Stimulated activated memory B cell treated with anti-CD40 and anti-IgM and Interleukin-4, amounts not matched to agents 10 μg/mL and 1 μg/mL and 100 μg/mL, for 72 hours (primary cell): ENCODE results near the gene TNP2.
"Not testable (repeated sequence)": the region's sequence is repeated elsewhere in the genome, so short reads cannot be mapped to it uniquely, and the experiment has no call there.

Experiments
- ATAC-seq: fragments of 150-1000 bp; cut with Tn5 transposase; 2 replicates; pipeline ENCODE4 v1.10.0; 2021
- H3K27ac Mint-ChIP-seq: one replicate; pipeline ENCODE4 v1.8.0; 2022; ENCODE audit warnings: mild to moderate bottlenecking, mixed read lengths
- H3K27me3 Mint-ChIP-seq: one replicate; pipeline ENCODE4 v1.8.0; 2022; ENCODE audit warnings: mixed read lengths
- H3K36me3 Mint-ChIP-seq: one replicate; pipeline ENCODE4 v1.8.0; 2022; ENCODE audit warnings: mixed read lengths
- H3K4me1 Mint-ChIP-seq: one replicate; pipeline ENCODE4 v1.8.0; 2022; ENCODE audit warnings: mixed read lengths
- H3K4me3 Mint-ChIP-seq: one replicate; pipeline ENCODE4 v1.8.0; 2022; ENCODE audit warnings: mild to moderate bottlenecking, moderate library complexity, mixed read lengths
- H3K9me3 Mint-ChIP-seq: one replicate; pipeline ENCODE4 v1.8.0; 2022; ENCODE audit warnings: mixed read lengths

Gene TNP2

DNA sequence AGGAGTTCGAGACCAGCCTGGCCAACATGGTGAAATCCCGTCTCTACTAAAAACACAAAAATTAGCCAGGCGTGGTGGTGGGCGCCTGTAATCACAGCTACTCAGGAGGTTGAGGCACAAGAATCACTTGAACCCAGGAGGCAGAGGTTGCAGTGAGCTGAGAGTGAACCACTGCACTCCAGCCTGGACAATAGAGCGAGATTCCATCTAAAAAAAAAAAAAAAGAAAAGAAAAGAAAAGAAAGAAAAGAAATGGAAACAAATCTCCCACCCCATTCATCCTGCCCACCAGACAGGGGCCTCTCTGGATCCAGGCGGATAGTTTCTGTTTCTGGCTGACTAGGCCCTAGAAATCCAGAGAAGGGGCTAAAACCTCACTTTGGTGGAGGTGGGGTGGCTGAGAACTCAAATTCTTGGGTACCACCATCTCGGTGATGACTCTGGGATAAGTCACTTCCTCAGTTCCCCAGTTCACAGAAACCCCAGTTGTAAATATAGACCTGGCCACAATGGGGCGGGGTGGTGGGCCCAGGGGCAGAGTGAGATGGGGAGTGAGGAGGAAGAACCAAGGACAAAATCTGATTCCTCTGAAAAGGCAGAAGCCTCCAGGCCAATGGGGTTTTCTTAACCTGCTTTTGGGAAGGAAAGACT lies 35.3 kb downstream of the TNP2 start:
- Mint-ChIP-seq H3K27ac (peak overlapping the region; percentile 92), H3K4me1 (peaks cover 42% of the 10 kb centered on the region), H3K9me3 (no peaks in the 10 kb centered on the region), H3K36me3 (no peaks in the 10 kb centered on the region), H3K27me3 (no peaks in the 10 kb centered on the region), H3K4me3 (no peak overlapping the region)
- ATAC-seq: no peak

DNA sequence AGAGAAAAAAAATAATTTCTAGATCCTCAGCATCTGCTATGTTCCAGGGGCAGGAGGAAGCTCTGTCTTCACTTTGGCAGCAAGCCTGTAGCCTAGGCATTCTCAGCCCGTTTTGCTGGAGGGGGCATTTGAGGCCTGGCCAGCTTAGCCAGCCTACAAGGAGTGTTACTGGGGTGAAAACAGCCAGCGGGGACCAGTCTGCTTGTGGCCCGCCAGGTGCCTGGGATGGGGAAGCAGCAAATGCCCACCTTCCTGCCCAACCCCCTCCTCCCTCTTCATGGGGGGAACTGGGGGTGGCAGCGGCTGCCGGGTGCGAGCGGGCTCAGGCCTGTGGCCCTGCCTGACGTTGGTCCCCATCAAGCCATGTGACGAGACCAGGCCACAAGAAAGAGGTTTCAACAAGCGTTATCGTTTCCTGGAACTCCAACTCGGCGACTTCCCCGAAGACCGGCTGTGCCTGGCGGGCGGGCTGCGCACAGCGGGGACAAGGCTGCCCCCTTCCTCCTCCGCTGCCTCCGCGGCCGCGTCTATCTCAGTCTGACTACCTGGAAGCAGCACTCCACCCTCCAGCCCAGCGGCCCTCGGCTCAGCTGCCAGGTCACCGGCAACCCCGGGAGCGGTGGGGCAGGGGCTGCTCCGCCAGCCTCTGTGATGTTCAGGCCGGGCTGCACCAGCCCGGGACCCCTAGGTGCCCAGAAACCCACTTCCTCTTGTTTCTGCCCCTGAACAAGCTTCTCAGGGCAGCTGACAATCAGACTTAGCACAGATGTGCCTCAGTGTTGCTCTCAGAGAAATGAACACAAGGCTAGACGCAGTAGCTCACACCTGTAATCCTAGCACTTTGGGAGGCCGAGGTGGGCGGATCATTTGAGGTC lies 36.0 kb downstream of the TNP2 start:
- Mint-ChIP-seq H3K4me1 (peaks cover 45% of the 10 kb centered on the region), H3K36me3 (no peaks in the 10 kb centered on the region), H3K4me3 (peak overlapping the region; percentile 55), H3K27me3 (no peaks in the 10 kb centered on the region), H3K9me3 (no peaks in the 10 kb centered on the region), H3K27ac (peak overlapping the region; percentile 92)
- ATAC-seq: peak; percentile 90

DNA sequence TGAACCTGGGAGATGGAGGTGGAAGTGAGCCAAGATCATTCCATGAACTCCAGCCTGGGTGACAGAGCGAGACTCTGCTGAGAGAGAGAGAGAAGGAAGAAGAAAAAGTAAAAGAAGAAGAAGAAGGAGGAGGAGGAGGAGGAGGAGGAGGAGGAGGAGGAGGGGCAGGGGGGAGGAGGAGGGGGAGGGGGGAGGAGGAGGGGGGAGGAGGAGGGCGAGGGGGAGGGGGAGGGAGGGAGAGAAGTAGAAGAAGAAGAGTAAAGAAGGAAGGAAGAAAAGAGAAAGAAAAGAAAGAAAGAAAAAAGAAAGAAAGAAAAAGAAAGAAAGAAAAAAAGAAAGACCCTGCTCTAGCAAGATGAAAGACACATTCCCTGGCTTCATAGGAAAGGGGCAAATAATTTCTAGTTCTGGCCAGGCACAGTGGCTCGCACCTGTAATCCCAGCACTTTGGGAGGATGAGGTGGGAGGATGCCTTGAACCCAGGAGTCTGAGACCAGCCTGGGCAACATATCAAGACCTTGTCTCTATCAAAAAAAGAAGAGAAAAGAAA lies 36.7 kb downstream of the TNP2 start:
- Mint-ChIP-seq H3K9me3 (no peaks in the 10 kb centered on the region), H3K36me3 (no peaks in the 10 kb centered on the region), H3K4me1 (peaks cover 45% of the 10 kb centered on the region), H3K4me3 (peak overlapping the region; percentile 67), H3K27ac (peak overlapping the region; percentile 92), H3K27me3 (no peaks in the 10 kb centered on the region)
- ATAC-seq: no peak

DNA sequence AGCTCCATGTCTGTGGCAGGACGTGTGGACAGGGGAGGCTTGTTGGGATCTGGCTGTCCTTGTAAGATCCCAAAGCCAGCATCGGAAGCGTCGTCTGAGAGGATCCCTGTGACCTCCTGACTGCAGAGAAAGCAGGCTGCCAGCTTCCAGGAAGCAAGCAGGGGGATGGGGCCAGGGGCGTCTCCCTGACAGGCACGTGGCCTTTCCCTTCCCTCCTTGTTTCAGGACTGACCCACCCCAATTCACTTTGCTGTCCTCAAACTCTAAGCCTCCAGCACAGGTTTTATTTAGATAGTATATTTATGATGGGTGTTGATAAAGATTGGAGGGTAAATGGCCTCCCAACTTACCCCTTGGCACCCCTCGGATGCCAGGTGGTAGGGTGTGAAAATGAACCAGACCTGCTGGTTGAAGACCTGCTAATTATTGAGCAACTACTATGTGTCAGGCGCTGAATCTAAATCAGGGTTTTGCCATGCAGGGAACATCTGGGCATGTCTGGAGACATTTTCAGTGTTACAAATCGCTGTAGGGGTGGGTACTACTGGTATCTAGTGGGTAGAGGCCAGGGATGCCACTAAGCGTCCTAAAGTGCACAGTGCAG lies 37.7 kb downstream of the TNP2 start:
- no peak for ATAC-seq
- Mint-ChIP-seq H3K27ac (peak overlapping the region; percentile 92), H3K4me1 (peaks cover 47% of the 10 kb centered on the region), H3K36me3 (no peaks in the 10 kb centered on the region), H3K4me3 (no peak overlapping the region), H3K27me3 (no peaks in the 10 kb centered on the region), H3K9me3 (no peaks in the 10 kb centered on the region)

DNA sequence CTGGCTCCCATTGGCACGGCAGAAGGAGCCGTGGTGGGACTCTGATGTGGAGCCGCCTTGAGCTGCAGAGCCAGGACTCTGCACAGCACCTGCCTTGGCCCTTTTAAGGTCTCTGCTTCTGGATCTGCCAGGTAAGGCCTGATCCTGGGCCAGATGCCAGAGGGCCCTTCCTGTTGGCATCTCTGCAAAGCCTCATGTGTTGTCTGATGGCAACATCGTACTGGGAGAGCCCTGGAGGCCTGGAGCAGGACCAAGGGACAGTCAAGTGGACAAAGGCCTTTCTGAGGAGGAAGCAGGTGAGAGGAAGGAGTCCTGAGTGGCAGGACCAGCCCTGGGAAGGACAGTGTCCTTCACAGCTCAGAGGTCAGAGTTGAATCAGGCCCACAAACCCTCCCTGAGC lies 39.2 kb downstream of the TNP2 start:
- no peak for ATAC-seq
- H3K27ac Mint-ChIP-seq: peak overlapping the region; percentile 92
- no peaks in the 10 kb centered on the region for H3K9me3 Mint-ChIP-seq
- H3K4me1 Mint-ChIP-seq: peaks cover 61% of the 10 kb centered on the region
- no peak overlapping the region for H3K4me3 Mint-ChIP-seq
- H3K36me3 Mint-ChIP-seq: no peaks in the 10 kb centered on the region
- no peaks in the 10 kb centered on the region for H3K27me3 Mint-ChIP-seq

DNA sequence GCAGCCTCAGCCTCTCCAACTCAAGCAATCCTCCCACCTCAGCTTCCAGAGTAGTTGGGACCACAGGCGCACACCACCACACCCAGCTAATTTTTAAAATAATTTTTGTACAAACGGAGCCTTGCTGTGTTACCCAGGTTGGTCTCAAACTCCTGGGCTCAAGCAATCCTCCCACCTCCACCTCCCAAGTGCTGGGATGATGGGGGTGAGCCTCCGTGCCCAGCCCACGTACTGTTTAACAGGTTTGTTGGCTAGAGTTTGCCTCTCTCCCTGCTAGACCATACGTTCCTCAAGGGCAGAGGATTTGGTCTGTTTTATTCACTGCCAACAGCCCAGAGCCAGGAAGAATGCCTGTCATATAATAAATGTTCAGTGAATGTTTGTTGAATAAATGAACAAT lies 39.7 kb downstream of the TNP2 start:
- no peaks in the 10 kb centered on the region for H3K36me3 Mint-ChIP-seq
- peak overlapping the region; percentile 92 for H3K27ac Mint-ChIP-seq
- peaks cover 62% of the 10 kb centered on the region for H3K4me1 Mint-ChIP-seq
- no peak for ATAC-seq
- no peaks in the 10 kb centered on the region for H3K27me3 Mint-ChIP-seq
- H3K4me3 Mint-ChIP-seq: no peak overlapping the region
- no peaks in the 10 kb centered on the region for H3K9me3 Mint-ChIP-seq

DNA sequence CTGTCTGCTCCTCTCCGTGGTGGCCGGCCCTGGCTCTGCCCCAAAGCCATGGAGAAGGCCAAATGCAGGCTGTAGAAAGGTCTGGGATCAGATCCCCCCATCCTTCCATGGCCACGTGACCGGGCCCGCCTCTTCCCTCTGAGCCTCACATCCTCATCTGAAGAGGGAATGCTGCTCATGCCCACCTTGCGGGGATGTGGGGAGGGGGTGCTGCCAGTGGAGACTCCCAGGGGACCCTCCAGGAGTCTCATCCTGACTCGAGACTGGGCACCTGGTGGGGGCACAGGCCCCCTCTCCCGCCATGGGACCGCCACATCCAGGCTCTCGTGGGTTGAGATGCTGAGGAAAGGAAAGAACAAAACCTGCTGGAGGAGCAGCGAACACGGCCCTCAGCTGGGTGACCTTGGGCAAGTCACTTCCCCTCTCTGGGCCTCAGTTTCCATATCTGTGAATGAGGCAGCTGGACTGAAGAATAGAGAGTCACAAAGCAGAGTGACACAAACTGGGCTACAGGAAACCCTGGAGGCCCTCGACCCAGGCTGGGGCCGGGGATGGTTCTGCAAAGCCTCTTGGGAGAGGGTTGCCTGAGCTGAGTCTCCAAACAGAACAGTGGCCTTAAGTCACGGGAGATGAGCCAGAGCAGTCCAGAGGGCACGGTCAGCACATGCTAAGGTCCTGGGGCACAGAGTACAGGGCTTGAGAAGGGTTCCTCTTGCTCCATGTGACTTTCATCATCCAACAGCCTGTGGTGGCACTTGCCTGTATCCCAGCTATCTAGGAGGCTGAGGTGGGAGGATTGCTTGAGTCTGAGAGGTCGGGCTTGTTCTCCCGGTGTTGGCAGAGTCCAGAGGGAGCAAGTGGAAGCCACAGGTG lies 43.2 kb downstream of the TNP2 start:
- Mint-ChIP-seq H3K27ac (peak overlapping the region; percentile 94), H3K9me3 (no peaks in the 10 kb centered on the region), H3K4me3 (peak overlapping the region; percentile 57), H3K27me3 (no peaks in the 10 kb centered on the region), H3K4me1 (peaks cover 47% of the 10 kb centered on the region), H3K36me3 (no peaks in the 10 kb centered on the region)
- no peak for ATAC-seq

DNA sequence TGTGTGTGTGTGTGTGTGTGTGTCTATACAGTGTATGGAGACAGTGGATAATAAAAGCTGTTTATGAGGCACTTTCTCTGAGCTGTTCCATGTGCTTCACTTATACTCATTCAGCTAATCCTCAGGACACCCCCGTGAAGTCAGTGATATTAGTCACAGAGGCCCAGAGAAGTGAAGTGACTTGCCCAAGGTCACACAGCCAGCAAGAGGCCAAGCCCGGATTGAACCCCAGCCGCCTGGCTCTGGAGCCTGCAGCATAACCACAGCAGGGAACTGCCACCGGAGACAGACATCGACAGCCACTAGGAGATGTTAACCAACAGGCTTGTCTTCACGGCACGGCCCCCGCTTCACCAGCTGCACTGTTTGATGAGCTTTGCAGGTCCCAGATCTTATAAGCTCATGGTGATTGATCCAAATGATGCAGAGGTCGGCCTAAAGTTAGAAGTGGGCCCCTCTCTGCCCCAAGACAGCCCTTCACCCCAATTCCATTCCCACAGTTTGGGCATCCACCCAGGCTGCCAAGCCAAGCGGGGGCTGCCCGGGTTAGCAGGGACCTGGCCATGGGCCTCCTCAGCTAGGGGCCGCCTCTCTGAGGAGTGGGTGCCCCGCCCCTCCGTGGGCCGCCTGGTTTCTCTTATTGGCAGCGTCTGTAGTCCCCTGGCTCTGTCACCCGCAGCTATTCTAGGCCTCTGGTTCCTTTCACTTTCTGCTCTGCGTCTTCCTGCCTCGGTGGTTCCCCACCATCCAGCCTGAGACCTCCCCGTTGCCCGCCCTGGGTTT lies 44.0 kb downstream of the TNP2 start:
- peak overlapping the region; percentile 57 for H3K4me3 Mint-ChIP-seq
- ATAC-seq: peak; percentile 93
- peak overlapping the region; percentile 94 for H3K27ac Mint-ChIP-seq
- H3K36me3 Mint-ChIP-seq: no peaks in the 10 kb centered on the region
- H3K9me3 Mint-ChIP-seq: no peaks in the 10 kb centered on the region
- H3K4me1 Mint-ChIP-seq: peaks cover 45% of the 10 kb centered on the region
- H3K27me3 Mint-ChIP-seq: no peaks in the 10 kb centered on the region

DNA sequence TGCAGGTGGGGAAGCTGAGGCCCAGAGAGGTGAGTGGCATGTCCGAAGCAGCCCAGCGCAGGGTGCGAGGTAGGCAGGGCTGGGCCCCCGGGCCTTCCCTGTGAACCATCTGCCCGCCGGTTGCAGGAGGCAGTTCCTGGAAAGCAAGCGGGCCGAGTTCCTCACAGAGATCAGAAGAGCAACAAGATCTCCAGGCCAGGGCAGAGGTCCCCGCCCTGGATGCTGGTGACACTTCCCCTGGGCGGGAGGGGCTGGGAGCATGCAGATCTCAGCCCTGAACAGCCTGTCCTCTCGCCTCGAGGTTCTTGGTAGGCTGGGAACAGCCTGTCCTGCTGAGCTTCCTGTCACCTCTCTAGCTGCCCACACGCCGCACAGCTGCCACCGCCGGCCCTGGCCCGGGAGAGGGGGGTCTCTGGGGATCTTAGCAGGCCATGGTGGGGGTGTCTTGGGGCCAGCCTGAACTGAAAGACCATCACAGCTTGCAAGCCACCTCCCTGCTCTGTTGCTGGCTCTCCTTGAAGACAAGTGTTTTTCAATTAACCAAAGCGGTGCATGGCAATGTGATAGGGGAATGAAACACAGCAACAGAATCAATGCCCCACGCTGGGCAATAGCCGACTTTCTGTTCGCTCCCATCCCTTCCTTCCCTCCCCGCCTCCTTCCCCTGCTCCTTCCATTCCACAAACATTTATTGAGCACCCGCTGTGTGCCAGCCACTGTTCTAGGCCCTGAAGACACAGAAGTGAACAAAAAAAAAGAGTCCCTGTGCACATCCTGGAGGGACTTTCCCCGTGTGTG lies 44.8 kb downstream of the TNP2 start:
- Mint-ChIP-seq H3K27ac (peak overlapping the region; percentile 94), H3K4me3 (peak overlapping the region; percentile 57), H3K9me3 (no peaks in the 10 kb centered on the region), H3K27me3 (no peaks in the 10 kb centered on the region), H3K36me3 (no peaks in the 10 kb centered on the region), H3K4me1 (peaks cover 45% of the 10 kb centered on the region)
- peak; percentile 71 for ATAC-seq

DNA sequence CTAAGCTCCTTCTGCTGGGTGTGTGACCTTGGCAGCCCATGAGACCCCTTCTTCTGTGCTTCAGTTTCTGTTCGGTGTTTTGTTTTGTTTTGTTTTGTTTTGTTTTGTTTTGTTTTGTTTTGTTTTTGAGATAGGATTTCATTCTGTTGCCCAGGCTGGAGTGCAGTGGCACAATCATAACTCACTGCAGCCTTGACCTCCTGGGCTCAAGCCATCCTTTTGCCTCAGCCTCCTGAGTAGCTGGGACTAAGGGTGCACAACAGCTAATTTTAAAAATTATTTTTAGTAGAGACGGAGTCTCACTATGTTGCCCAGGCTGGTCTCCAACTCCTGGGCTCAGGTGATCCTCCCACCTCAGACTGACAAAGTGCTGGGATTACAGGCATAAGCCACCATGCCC lies 48.6 kb downstream of the TNP2 start:
- ATAC-seq, H3K27ac Mint-ChIP-seq: not testable (repeated sequence)
- peaks cover 42% of the 10 kb centered on the region for H3K4me1 Mint-ChIP-seq

DNA sequence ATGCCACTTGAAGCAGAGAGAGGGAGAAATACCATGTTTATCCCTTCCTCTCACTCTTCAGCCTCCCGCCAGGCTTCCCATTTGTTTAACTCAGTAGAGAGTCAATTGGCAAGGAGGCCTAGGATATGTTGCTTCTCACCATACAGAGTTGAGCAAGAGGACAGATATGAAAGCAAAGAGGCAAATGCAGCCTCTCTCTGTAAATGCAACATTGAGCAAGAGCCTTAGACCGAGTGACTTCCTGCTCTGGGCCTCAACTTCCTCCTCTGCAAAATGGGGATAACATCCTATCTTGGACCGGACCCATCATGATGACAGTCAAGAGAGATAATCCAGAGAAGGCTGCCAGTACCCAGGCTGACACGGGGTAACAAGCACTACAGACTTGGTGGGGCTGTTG lies 49.9 kb downstream of the TNP2 start:
- ATAC-seq: no peak
- Mint-ChIP-seq H3K27me3 (no peaks in the 10 kb centered on the region), H3K4me1 (peaks cover 29% of the 10 kb centered on the region), H3K9me3 (peaks cover 6% of the 10 kb centered on the region), H3K4me3 (no peak overlapping the region), H3K36me3 (peaks cover 5% of the 10 kb centered on the region), H3K27ac (no peak overlapping the region)

More for the DNA sequence above, 48.6 kb downstream of the TNP2 start:
- H3K9me3 Mint-ChIP-seq, H3K36me3 Mint-ChIP-seq, H3K27me3 Mint-ChIP-seq, H3K4me3 Mint-ChIP-seq: not testable (repeated sequence)

DNA sequence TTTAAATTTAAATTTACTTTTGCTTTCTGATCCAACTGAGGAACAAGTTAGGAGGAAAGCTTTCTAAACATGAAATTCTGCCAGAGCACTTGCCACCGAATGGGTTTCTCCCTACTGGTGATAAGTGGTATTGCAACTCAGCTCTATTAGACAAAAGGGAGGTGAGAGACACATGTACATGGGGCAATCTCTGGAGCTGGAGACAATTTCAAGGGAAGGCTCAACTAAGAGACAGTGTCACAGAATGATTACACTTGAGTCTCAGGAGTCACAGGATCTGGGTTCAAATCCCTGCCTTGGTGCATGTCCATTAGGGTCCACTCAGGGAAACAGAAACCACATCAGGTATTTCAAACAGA lies 50.5 kb downstream of the TNP2 start:
- no peak overlapping the region for H3K27ac Mint-ChIP-seq
- peaks cover 27% of the 10 kb centered on the region for H3K4me1 Mint-ChIP-seq
- H3K4me3 Mint-ChIP-seq: no peak overlapping the region
- H3K9me3 Mint-ChIP-seq: peaks cover 6% of the 10 kb centered on the region
- no peaks in the 10 kb centered on the region for H3K27me3 Mint-ChIP-seq
- H3K36me3 Mint-ChIP-seq: peaks cover 5% of the 10 kb centered on the region
- no peak for ATAC-seq
